Activated CD4-positive, alpha-beta T cell treated with anti-CD3 and anti-CD28 coated beads for 36 hours (primary cell): Measurements from ENCODE around the gene STX8. TPM values are rescaled to one million over a fixed set of nuclear protein-coding genes. Genes with fewer than 3 reads are reported as not detected.
"Not testable (repeated sequence)": the region's sequence is repeated elsewhere in the genome, so short reads cannot be mapped to it uniquely, and the experiment has no call there.

Experiments
- ATAC-seq: fragments of 200-7000 bp; cut with Tn5 transposase; one replicate; pipeline ENCODE4 v1.10.0; 2021; ENCODE audit warnings: mild to moderate bottlenecking, moderate library complexity
- CTCF ChIA-PET: fragments of 350-600 bp; sonication (Branson Sonifier 250); formaldehyde crosslinking; loops from one replicate; lab custom pipeline; 2021; ENCODE audit warnings: antibody characterized with exemption; lab: Charles Lee
- POLR2A ChIA-PET: fragments of 350-600 bp; sonication (Branson Sonifier 250); formaldehyde crosslinking; loops from one replicate; lab custom pipeline; 2021; ENCODE audit warnings: antibody characterized with exemption, inconsistent platforms; lab: Charles Lee
- DNase-seq: peaks from one replicate; pipeline ENCODE4 v3.0.0-alpha.2; 2020
- H3K27ac Mint-ChIP-seq: one replicate; pipeline ENCODE4 v1.8.0; 2021; ENCODE audit warnings: mixed read lengths
- H3K27me3 Mint-ChIP-seq: one replicate; pipeline ENCODE4 v1.8.0; 2021; ENCODE audit warnings: mixed read lengths
- H3K36me3 Mint-ChIP-seq: one replicate; pipeline ENCODE4 v1.8.0; 2021; ENCODE audit warnings: low read depth, mixed read lengths
- H3K4me1 Mint-ChIP-seq: one replicate; pipeline ENCODE4 v1.8.0; 2021; ENCODE audit warnings: mixed read lengths
- H3K4me3 Mint-ChIP-seq: one replicate; pipeline ENCODE4 v1.8.0; 2021; ENCODE audit warnings: mild to moderate bottlenecking, moderate library complexity, mixed read lengths
- H3K9me3 Mint-ChIP-seq: one replicate; pipeline ENCODE4 v1.8.0; 2021; ENCODE audit warnings: low read depth, mixed read lengths
- intact Hi-C, 2 experiments: fragments of 100-400 bp; cut with DNase I in 1 of 2; cut with micrococcal nuclease in 1 of 2; formaldehyde crosslinking; loops; one replicate each; pipeline versions ENCODE4 v1.14.2 to v1.15.1; 2022 to 2024; cut with DNase I, micrococcal nuclease
- total RNA-seq, 2 experiments: library from RNA; stranded (reverse); gene quantifications; one replicate each; pipeline ENCODE4 v1.2.3, GENCODE V29; 2021

Gene STX8
- total RNA-seq, 2 experiments from 2014 or later: 65.7 to 87.7 TPM

DNA sequence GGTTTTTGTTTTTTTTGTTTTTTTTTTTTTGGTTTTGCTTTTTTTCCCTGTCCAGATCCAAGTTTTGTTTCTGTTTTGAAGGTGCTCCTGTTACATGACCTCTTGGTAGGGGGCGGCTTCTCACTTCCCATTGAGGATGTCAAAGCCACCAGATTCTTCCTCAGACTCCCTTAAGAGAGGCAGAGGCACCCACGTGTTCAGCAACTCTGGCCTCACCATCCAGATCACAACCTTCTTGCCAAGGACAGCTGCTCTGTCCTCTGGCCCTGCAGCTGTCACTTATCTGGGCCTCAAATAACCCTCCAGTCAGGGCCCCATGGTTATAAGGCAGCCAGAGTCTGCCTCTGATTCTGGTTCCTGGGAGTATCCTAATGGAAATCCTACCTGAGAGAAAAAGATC lies 208.5 kb downstream of the STX8 start:
- H3K27ac Mint-ChIP-seq: no peak overlapping the region
- CTCF ChIA-PET: no interaction called here

GRCh38 chr17:9364837-9365430 lies 210.7 kb downstream of the STX8 start:
- H3K4me1 Mint-ChIP-seq: peaks cover 14% of the 10 kb centered on the region
- ChIA-PET CTCF (interaction anchor here (0.6 to 1.2 kb wide), 3 partner anchors 120 to 273 kb away, joined by 3 to 5 read pairs (median 3); no protein-coding TSS in a partner anchor), POLR2A (interaction anchor here (0.7 kb wide), 1 partner anchor 111 kb away, joined by 3 read pairs; no protein-coding TSS in a partner anchor)
- intact Hi-C loops: loop anchor here (1.0 to 10.0 kb wide), 2 partner anchors 70 to 75 kb away; no protein-coding TSS in a partner anchor
- ATAC-seq: no peak
- DNase-seq: no peak
- H3K36me3 Mint-ChIP-seq: no peaks in the 10 kb centered on the region
- no peaks in the 10 kb centered on the region for H3K9me3 Mint-ChIP-seq
- H3K27me3 Mint-ChIP-seq: no peaks in the 10 kb centered on the region
- H3K4me3 Mint-ChIP-seq: no peak overlapping the region
- H3K27ac Mint-ChIP-seq: no peak overlapping the region

More for the DNA sequence above, 208.5 kb downstream of the STX8 start:
- H3K36me3 Mint-ChIP-seq: no peaks in the 10 kb centered on the region
- H3K4me1 Mint-ChIP-seq: peaks cover 26% of the 10 kb centered on the region
- H3K9me3 Mint-ChIP-seq: no peaks in the 10 kb centered on the region
- ATAC-seq: no peak
- intact Hi-C loops: loop anchor here in 1 of 2 experiments (10.0 kb wide), 1 partner anchor 72 kb away; no protein-coding TSS in a partner anchor
- DNase-seq: no peak
- no peaks in the 10 kb centered on the region for H3K27me3 Mint-ChIP-seq
- POLR2A ChIA-PET: no interaction called here
- no peak overlapping the region for H3K4me3 Mint-ChIP-seq

- H3K36me3 Mint-ChIP-seq: no peaks in the 10 kb centered on the region
- H3K27ac Mint-ChIP-seq: no peak overlapping the region
- peak; percentile 96 for ATAC-seq
- ChIA-PET CTCF (interaction anchor here (1.2 kb wide), 1 partner anchor 159 kb away, joined by 5 read pairs; no protein-coding TSS in a partner anchor), POLR2A (interaction anchor here (0.5 kb wide), 1 partner anchor 111 kb away, joined by 3 read pairs; no protein-coding TSS in a partner anchor)
- H3K4me1 Mint-ChIP-seq: peaks cover 14% of the 10 kb centered on the region
- DNase-seq: peak; percentile 51
- intact Hi-C loops: loop anchor here (1.0 to 10.0 kb wide), 3 partner anchors 69 to 89 kb away; no protein-coding TSS in a partner anchor
- H3K9me3 Mint-ChIP-seq: no peaks in the 10 kb centered on the region
- H3K4me3 Mint-ChIP-seq: no peak overlapping the region
- H3K27me3 Mint-ChIP-seq: no peaks in the 10 kb centered on the region
Observed at GRCh38 chr17:9363440-9364350, 211.9 kb downstream of the STX8 start.

DNA sequence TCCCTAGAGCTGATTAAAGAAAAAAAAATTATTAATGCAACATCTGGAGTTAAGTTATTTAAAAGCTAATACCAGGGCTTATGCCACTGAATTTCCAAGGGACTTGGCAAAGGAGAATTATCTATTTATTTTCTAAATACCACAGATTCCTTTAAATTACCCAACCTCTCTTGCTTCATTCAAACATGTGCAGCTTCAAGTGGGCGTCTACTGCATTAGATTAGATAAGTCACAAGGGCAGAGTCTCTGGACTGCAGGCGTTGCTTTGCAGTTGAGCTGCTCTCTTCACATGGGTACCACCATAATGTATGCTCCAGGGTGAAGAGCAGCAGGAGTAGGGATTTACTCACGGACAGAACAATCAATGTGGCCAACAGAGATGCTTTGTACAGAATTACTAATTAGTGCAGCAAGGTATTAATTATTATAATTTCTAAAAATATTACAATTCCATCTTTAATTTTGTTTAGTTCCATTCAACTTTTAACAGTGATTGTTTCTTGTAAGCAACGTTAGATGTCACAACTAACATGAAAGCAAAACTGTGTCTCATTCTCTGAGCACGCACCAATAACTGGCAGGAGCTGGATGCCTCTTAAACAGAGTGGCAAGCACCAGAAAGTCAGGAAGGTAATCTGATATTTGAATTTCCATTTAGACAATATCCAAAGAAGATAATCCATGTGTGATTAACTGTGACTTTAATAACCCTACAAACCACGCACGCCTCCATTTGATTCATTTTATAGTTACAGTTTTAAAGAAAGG lies 214.2 kb downstream of the STX8 start:
- intact Hi-C loops: loop anchor here in 1 of 2 experiments (10.0 kb wide), 1 partner anchor 67 kb away; no protein-coding TSS in a partner anchor
- CTCF ChIA-PET: interaction anchor here (1.5 kb wide), 1 partner anchor 215 kb away, joined by 3 read pairs; the partner anchor contains the start of gene CFAP52
- Mint-ChIP-seq H3K36me3 (no peaks in the 10 kb centered on the region), H3K27ac (no peak overlapping the region), H3K9me3 (no peaks in the 10 kb centered on the region), H3K27me3 (no peaks in the 10 kb centered on the region), H3K4me1 (peaks cover 14% of the 10 kb centered on the region), H3K4me3 (no peak overlapping the region)
- POLR2A ChIA-PET: interaction anchor here (0.6 kb wide), 1 partner anchor 164 kb away, joined by 4 read pairs; no protein-coding TSS in a partner anchor
- no peak for DNase-seq
- no peak for ATAC-seq

DNA sequence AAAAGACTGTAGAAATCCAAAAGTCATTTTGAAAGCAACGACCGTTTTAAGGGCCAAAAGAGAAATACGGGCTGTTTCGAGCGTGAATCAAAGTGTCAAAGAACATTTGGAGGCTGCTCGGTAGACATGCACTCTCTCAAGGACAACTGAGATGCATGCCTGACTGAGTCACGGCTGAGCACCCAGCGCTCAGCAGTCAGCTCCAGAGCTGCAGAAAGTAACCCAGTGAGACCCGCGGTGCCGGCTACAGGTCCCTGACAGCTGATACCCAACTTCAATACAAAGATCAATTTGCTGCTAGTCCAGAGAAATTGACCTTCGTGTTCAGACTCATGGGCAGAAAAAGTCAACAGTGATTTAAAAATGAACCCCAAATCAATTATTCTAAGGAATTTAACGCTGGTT lies 214.9 kb downstream of the STX8 start:
- H3K27ac Mint-ChIP-seq: no peak overlapping the region
- no peaks in the 10 kb centered on the region for H3K9me3 Mint-ChIP-seq
- ATAC-seq: no peak
- H3K4me3 Mint-ChIP-seq: no peak overlapping the region
- no peak for DNase-seq
- ChIA-PET POLR2A (no interaction called here), CTCF (no interaction called here)
- H3K27me3 Mint-ChIP-seq: no peaks in the 10 kb centered on the region
- H3K4me1 Mint-ChIP-seq: peaks cover 14% of the 10 kb centered on the region
- intact Hi-C loops: loop anchor here in 1 of 2 experiments (10.0 kb wide), 1 partner anchor 66 kb away; no protein-coding TSS in a partner anchor
- no peaks in the 10 kb centered on the region for H3K36me3 Mint-ChIP-seq

GRCh38 chr17:9356488-9356911 lies 219.1 kb downstream of the STX8 start:
- Mint-ChIP-seq H3K4me1 (no peaks in the 10 kb centered on the region), H3K27me3 (no peaks in the 10 kb centered on the region), H3K9me3 (no peaks in the 10 kb centered on the region), H3K36me3 (peaks cover 2% of the 10 kb centered on the region), H3K4me3 (no peak overlapping the region), H3K27ac (no peak overlapping the region)
- no peak for DNase-seq
- no peak for ATAC-seq
- ChIA-PET POLR2A (no interaction called here), CTCF (no interaction called here)
- intact Hi-C loops: no loop called here

DNA sequence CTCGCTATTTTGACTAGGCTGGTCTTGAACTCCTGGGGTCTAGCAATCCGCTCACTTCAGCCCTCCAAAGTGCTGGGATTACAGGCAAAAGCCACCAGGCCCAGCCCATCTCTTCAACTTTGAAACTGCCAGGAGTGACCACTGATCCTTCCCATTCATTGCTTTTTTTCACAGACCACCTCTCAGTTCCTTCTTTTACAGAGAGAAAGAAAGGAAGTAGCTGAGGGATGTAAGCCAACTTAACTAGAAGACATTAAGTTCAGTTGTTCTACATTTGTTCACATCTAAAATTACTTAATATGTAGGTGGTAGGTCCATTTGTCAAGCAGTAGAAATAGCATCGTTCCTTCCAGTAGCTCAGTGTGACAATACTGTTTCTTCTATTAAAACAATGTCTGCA lies 219.8 kb downstream of the STX8 start:
- Mint-ChIP-seq H3K4me1 (no peaks in the 10 kb centered on the region), H3K27me3 (no peaks in the 10 kb centered on the region), H3K4me3 (no peak overlapping the region), H3K27ac (no peak overlapping the region), H3K9me3 (no peaks in the 10 kb centered on the region), H3K36me3 (peaks cover 2% of the 10 kb centered on the region)
- DNase-seq (no peak), ATAC-seq (no peak)
- intact Hi-C loops: no loop called here
- CTCF ChIA-PET: interaction anchor here (0.6 kb wide), 1 partner anchor 16 kb away, joined by 3 read pairs; no protein-coding TSS in a partner anchor
- POLR2A ChIA-PET: no interaction called here

GRCh38 chr17:9355231-9355630 lies 220.4 kb downstream of the STX8 start:
- POLR2A ChIA-PET, H3K9me3 Mint-ChIP-seq, ATAC-seq, H3K36me3 Mint-ChIP-seq, H3K4me3 Mint-ChIP-seq, H3K27me3 Mint-ChIP-seq, intact Hi-C loops, H3K4me1 Mint-ChIP-seq, DNase-seq, H3K27ac Mint-ChIP-seq: not testable (repeated sequence)
- CTCF ChIA-PET: interaction anchor here (0.6 kb wide), 1 partner anchor 16 kb away, joined by 3 read pairs; no protein-coding TSS in a partner anchor

DNA sequence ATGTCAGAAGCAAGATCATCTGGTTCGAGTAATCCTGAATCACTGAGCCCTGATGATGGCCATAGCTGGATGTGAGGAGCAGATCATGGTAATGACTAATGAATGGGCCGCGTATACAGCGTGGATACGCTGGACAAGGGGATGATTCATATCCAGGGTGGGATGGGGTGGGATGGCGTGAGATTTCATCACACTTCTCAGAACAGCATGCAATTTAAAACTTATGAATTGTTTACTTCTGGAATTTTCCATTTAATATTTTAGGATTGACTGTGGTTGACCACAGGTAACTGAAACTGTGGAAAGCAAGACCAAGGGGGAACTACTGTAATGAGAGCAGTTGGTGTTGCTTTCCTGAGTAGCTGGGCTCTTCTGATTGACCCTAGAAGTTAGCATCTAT lies 225.5 kb downstream of the STX8 start:
- ATAC-seq (no peak), DNase-seq (peak; percentile 6)
- Mint-ChIP-seq H3K27me3 (no peaks in the 10 kb centered on the region), H3K4me1 (peaks cover 8% of the 10 kb centered on the region), H3K4me3 (no peak overlapping the region), H3K36me3 (peaks cover 2% of the 10 kb centered on the region), H3K9me3 (no peaks in the 10 kb centered on the region), H3K27ac (no peak overlapping the region)
- CTCF ChIA-PET: no interaction called here
- intact Hi-C loops: no loop called here
- POLR2A ChIA-PET: no interaction called here

DNA sequence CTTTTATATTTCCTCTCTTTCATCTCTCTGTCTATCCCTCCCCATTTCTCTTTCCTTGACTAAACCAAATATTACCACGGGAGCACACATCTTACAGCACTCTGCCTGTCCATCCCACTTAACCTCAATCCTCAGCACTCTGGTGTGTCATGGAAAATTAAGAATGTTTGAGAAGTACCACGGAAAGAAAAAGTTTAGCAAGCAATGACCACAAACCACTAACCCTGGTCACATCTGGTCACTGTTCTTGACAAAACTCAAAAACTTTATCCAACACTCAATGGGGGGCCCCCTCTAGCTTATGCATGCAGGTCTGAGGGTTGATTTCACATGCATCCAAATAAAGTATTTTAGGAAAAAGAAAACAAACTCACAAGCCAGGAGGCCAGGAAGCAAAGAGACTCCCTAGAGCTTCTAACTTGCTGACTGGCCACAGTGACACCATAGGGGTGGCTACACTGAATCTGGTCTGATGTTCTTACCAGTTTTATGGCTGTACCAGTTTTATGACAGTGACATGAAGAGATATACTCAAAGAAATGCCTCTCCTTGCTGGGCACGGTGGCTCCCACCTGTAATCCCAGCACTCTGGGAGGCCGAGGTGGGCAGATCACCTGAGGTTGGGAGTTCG lies 229.2 kb downstream of the STX8 start:
- Mint-ChIP-seq H3K9me3 (no peaks in the 10 kb centered on the region), H3K27me3 (no peaks in the 10 kb centered on the region), H3K36me3 (no peaks in the 10 kb centered on the region), H3K4me3 (no peak overlapping the region), H3K4me1 (peaks cover 8% of the 10 kb centered on the region), H3K27ac (peak overlapping the region; percentile 13)
- ATAC-seq: peak; percentile 49
- POLR2A ChIA-PET: no interaction called here
- peak; percentile 26 for DNase-seq
- CTCF ChIA-PET: no interaction called here
- intact Hi-C loops: no loop called here
